ENCODE data around the gene NUDT19. TPM values are rescaled to one million over a fixed set of nuclear protein-coding genes. Genes with fewer than 3 reads are reported as not detected.

The NUDT19 gene
- total and polyA plus RNA-seq, 2 donors (not counting 3 experiments of a cell fraction or from before 2014, with no cell fraction given), result 6.6 to 14.0 TPM

DNA sequence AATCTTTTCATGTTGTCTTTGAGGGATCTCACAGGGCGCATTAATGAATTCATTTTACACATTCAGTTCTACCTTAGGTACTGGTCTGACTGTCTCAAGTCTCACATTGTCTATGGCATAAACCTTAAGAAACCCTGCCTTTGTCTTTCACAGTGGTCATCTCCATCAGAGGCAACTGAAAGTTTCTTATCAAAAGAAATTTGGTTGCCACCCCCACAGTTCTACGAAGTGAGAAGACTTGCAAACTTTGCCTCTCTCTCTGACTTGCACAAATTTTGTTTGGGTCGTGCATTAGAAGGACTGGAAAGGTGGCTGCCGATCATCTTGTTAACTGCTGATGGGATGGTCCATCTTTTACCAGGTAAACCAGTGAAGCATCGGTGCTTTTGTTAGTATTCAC, 17.4 kb downstream of the NUDT19 start:
- no peaks in the 10 kb centered on the region for H3K9me1 ChIP-seq (replicated peaks; ENCODE audit: control insufficient read depth, extremely low read depth, insufficient read depth, low read length)
- H3K4me3 ChIP-seq (replicated peaks in 1 of 3; ENCODE audit: insufficient read depth in 1 of 3, low read depth in 1 of 3, low read length in 3 of 3), result no peak overlapping the region
- TF ChIP-seq JUN (IDR thresholded peaks at IDR 0.05; ENCODE audit: borderline replicate concordance, insufficient read depth, insufficient read length, low read depth) (no peak), POLR2AphosphoS5 (IDR thresholded peaks at IDR 0.05; ENCODE audit: insufficient read depth, low read depth, low read length) (no peak), GATA2 (IDR thresholded peaks at IDR 0.05; ENCODE audit: insufficient read depth, insufficient read length, low read depth, low read length) (no peak), MAX (IDR thresholded peaks at IDR 0.05; ENCODE audit: insufficient read depth, insufficient read length) (no peak), EZH2 (IDR thresholded peaks at IDR 0.05; ENCODE audit: borderline replicate concordance, low read depth, low read length, severe bottlenecking) (no peak), CTCF (IDR thresholded peaks at IDR 0.05; ENCODE audit: extremely low read depth in 1 of 2, insufficient read depth in 1 of 2, low read depth in 1 of 2, low read length in 2 of 2) (no peak), POLR2A (IDR thresholded peaks at IDR 0.05; ENCODE audit: low read depth, low read length) (no peak), FOS (IDR thresholded peaks at IDR 0.05; ENCODE audit: borderline replicate concordance, insufficient read depth, low read length) (no peak), MYC (IDR thresholded peaks at IDR 0.05; ENCODE audit: low read depth, low read length) (no peak)
- H3K79me2 ChIP-seq (ENCODE audit: control insufficient read depth, insufficient read depth, low read length), result peaks cover 11% of the 10 kb centered on the region
- POLR2A ChIA-PET, result no interaction called here
- H3K4me1 ChIP-seq (ENCODE audit: control insufficient read depth, extremely low read depth, insufficient read depth, low read length), result no peaks in the 10 kb centered on the region
- dilution Hi-C loops (cut with MboI; ENCODE audit: extremely low pct_ligation_motif_present, low sequenced_read_pairs) (no loop called here), intact Hi-C loops (cut with micrococcal nuclease) (no loop called here)
- H2AFZ ChIP-seq (ENCODE audit: low read depth, low read length), result no peak overlapping the region
- H3K9ac ChIP-seq (replicated peaks; ENCODE audit: extremely low read depth, insufficient read depth, low read length), result no peak overlapping the region
- H3K4me2 ChIP-seq (ENCODE audit: insufficient read depth, low read length), result no peak overlapping the region
- peaks cover 0 to 4% of the 10 kb centered on the region in 2 experiments for H3K36me3 ChIP-seq (ENCODE audit: control insufficient read depth in 2 of 2, extremely low read depth in 1 of 2, insufficient read depth in 2 of 2, low read length in 2 of 2)
- no peak for DNase-seq (ENCODE audit: low read depth, low spot score)
- no peaks in the 10 kb centered on the region for H3K27me3 ChIP-seq (ENCODE audit: control insufficient read depth in 2 of 2, insufficient read depth in 2 of 2, low read length in 2 of 2)
- CTCF ChIA-PET, result interaction anchor here (1.2 kb wide), 1 partner anchor 17 kb away, joined by 3 read pairs; the partner anchor contains the start of gene NUDT19
- H4K20me1 ChIP-seq (replicated peaks; ENCODE audit: control insufficient read depth, extremely low read depth, insufficient read depth, low read length), result no peaks in the 10 kb centered on the region
- H3K9me3 ChIP-seq (replicated peaks; ENCODE audit: control insufficient read depth, insufficient read depth, low read length), result no peaks in the 10 kb centered on the region
- BruUV-seq (replicated peaks), result no TSS peak
- no peak for FAIRE-seq
- no peak overlapping the region for H3K27ac ChIP-seq (ENCODE audit: insufficient read depth, low read depth, low read length)
